GM19324 (cell line): ENCODE data around the gene VIT.

Experiments
- ATAC-seq: cut with Tn5 transposase; IDR thresholded peaks from one replicate; pipeline ENCODE4 v1.9.1; 2021; ENCODE audit warnings: mild to moderate bottlenecking, moderate library complexity; ENCODE audit not compliant: unreplicated experiment, low FRiP score

The VIT gene

DNA sequence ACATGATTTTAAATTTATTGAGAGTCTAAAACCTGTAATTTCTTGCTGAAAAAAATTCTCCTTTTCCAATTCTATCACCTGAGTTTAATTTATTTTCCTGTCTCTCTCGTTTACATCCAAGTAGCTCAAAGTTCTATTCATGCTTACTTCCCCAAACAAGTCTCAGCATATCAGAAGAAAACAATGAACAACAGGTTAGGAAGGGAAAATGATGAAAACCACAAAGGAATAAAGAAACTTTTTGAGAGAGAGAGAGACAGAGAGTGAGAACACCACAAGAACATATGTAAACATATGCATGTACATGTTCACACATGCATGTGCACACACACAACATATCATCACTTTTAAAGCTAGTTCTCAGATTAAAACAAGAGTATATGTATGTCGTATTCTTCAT lies 157.7 kb downstream of the VIT start:
- no peak for ATAC-seq

- ATAC-seq: no peak
These were observed 158.9 kb downstream of the VIT start for GRCh38 chr2:36855429-36855828.

DNA sequence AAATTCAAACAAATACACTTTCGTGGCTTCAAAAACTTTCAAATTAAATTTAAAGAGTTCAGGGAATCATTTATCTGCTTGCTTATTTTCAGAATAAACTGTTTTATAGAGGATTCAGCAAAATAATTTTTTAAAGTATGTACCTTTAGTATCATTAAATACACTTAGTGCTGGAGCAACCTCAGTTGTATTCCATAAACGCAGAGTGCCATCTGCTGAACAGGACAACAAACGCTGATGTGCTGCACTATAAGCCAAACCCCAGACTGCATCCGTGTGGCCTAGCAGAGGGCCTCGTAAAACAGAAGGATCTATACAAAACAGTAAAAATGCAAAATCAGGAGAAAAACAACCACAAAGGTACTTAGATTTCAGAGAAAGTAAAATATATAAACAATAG lies 161.2 kb downstream of the VIT start:
- ATAC-seq: no peak

DNA sequence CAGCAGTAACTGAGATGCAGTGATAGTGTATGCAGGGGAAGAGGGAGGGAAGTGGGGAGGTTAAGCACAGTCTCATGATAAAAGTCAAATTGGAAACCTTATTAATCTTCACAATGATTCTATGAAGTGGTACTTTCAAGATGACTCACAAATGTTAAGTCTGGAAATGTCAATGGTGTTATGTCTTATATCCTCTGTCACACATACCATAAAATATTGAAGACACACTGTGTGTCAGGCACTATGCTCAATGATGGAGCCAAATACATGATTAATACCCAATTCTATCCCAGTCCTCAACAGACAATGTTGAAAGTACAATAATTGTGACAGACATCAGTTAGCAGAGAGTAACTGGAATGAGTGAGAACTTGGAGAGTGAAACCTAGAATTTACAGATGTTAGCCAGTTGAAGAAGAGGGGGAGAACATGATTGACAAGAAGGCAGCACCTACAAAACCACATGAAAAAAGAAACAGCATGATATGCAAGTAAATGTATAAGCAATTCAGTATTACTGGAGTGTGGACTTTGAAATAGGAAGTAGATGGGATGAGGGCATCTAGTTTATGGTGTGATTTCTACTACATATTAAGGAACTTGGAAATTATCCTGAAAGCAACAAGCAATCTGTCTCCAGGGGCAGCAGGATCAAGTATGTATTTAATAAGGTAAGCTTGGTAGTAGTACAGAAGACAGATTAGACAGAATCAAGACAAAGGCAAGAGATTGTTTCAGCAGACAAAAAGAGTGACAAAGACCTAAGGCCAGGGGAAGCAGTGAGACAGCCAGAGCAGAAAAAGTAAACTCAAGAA lies 162.3 kb downstream of the VIT start:
- no peak for ATAC-seq

DNA sequence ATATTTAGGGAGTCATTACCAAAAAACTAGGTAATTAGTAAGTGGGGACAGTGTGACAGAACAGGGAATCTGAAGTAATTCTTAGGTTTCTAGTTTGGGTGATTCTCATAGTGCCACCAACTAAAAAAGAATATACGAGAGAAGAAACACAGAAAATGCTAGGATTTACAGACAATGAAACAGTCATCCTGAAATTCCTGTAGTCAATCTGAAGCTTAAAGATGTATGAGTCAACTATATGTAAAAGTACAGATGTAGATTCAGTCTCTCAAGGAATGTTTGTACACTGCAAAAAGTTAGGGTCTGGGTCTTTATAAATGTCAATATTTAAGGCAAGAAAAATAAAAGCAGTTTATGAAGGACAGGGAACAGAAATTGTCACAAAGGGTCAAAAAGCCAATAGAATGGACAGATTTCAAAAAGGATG lies 162.9 kb downstream of the VIT start:
- ATAC-seq: no peak

DNA sequence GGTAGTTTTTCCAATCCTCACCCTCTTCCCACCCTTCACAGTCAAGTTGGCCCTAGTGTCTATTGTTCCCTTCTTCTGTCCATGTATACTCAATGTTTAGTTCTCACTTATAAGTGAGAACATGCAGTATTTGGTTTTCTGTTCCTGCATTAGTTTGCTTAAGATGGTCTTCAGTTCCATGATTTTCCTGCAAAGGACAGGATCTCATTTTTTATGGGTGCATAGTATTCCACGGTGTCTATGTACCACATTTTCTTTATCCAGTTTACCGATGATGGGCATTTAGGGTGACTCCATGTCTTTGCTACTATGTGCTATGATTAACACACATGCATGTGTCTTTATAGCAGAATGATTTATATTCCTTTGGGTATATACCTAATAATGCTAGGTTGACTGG lies 165.4 kb downstream of the VIT start:
- ATAC-seq: no peak
